Stimulated activated memory B cell treated with anti-CD40 and anti-IgM and Interleukin-4, amounts not matched to agents 10 μg/mL and 1 μg/mL and 100 μg/mL, for 72 hours (primary cell): ENCODE measurements around the gene ABHD16A.
A peak's percentile ranks its signal among the peaks of the same experiment; 100 is the strongest.

Experiments used
- ATAC-seq: fragments of 150-1000 bp; cut with Tn5 transposase; 2 replicates; pipeline ENCODE4 v1.10.0; 2021
- H3K27ac Mint-ChIP-seq: one replicate; pipeline ENCODE4 v1.8.0; 2022; ENCODE audit warnings: mild to moderate bottlenecking, mixed read lengths
- H3K27me3 Mint-ChIP-seq: one replicate; pipeline ENCODE4 v1.8.0; 2022; ENCODE audit warnings: mixed read lengths
- H3K36me3 Mint-ChIP-seq: one replicate; pipeline ENCODE4 v1.8.0; 2022; ENCODE audit warnings: mixed read lengths
- H3K4me1 Mint-ChIP-seq: one replicate; pipeline ENCODE4 v1.8.0; 2022; ENCODE audit warnings: mixed read lengths
- H3K4me3 Mint-ChIP-seq: one replicate; pipeline ENCODE4 v1.8.0; 2022; ENCODE audit warnings: mild to moderate bottlenecking, moderate library complexity, mixed read lengths
- H3K9me3 Mint-ChIP-seq: one replicate; pipeline ENCODE4 v1.8.0; 2022; ENCODE audit warnings: mixed read lengths

ABHD16A gene

DNA sequence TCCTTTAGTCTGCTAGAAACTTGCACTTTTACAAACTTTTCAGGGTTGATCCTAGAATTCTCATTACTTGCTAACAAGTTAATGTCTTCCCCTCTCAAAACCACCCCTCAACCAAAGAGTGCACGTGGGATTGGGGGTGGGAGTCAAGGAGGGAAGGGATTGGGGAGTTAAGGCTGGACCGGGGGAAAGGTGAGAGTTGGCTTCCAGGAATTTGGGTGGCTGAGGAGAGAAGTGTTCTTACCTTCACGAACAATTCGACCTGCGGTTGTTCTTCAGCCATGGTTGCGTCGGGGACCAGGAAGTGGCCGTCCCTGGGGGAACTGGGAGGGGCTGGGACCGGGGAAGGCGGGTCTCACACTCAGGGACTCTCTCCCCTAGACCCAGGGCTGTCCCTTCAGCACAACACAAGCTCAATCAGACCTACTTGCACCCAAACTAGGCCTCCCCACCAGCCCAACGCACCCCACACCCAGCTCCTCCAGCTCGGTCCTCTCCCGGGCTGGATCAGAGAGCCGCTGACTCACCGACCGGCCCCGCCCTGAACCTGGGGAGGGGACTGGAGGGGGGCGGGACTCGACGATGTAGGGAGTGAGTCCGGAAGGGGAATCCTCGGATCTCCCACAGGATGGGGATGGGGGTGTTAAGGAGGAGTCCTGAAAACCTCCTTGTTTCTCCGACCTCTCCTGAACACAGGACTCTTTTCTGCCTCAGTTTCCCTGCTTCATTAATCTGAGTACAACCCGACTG is 33.1 kb upstream of the ABHD16A start, which contains the start of gene CLIC1:
TSS of gene CLIC1 (minus strand) at position 510 of the 747 bp plus-strand sequence. CDS start at position 280, 230 bp downstream.
- ATAC-seq = peak; percentile 69
- Mint-ChIP-seq H3K27me3 (no peaks in the 10 kb centered on the region), H3K9me3 (no peaks in the 10 kb centered on the region), H3K4me1 (peaks cover 63% of the 10 kb centered on the region), H3K4me3 (peak within 1 kb of the TSS; percentile 95), H3K36me3 (peaks cover 24% of the 10 kb centered on the region), H3K27ac (peak within 1 kb of the TSS; percentile 90)

DNA sequence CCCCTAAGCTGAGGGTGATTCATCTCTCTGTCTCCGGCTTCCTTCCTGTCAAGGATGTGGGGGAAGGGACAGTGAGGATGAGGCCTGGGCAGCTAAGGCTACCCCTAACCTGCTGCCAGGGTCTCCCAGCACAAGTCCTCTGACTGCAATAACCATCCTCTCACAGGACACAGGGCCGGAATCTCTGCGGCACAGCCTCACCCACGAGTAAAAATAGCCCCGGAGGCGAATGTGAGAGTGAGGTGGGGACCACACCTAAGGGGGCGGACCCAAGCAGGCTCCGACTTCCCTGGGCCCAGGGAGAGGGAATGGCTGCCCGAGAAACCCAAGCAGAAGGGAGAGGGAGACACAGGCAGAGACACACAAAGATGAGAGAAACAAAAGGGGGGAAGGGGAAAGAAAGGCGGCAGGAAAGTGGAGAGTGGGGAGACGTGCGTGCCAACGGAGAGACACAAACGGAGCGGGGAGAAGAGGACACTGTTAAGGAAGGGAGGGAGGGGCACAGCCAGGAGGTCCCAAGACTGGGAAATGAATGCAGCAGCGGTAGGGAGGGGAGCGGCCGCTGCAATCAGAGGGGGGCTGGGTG is 31.8 kb upstream of the ABHD16A start:
- peak; percentile 35 for ATAC-seq
- H3K4me3 Mint-ChIP-seq = peak overlapping the region; percentile 95
- no peaks in the 10 kb centered on the region for H3K9me3 Mint-ChIP-seq
- H3K27me3 Mint-ChIP-seq = no peaks in the 10 kb centered on the region
- H3K4me1 Mint-ChIP-seq = peaks cover 63% of the 10 kb centered on the region
- peaks cover 36% of the 10 kb centered on the region for H3K36me3 Mint-ChIP-seq
- H3K27ac Mint-ChIP-seq = peak overlapping the region; percentile 90

GRCh38 chr6:31734247-31734820 is 31.2 kb upstream of the ABHD16A start:
- peak overlapping the region; percentile 95 for H3K4me3 Mint-ChIP-seq
- no peak for ATAC-seq
- H3K36me3 Mint-ChIP-seq = peaks cover 36% of the 10 kb centered on the region
- no peaks in the 10 kb centered on the region for H3K9me3 Mint-ChIP-seq
- peaks cover 58% of the 10 kb centered on the region for H3K4me1 Mint-ChIP-seq
- H3K27ac Mint-ChIP-seq = peak overlapping the region; percentile 90
- no peaks in the 10 kb centered on the region for H3K27me3 Mint-ChIP-seq

DNA sequence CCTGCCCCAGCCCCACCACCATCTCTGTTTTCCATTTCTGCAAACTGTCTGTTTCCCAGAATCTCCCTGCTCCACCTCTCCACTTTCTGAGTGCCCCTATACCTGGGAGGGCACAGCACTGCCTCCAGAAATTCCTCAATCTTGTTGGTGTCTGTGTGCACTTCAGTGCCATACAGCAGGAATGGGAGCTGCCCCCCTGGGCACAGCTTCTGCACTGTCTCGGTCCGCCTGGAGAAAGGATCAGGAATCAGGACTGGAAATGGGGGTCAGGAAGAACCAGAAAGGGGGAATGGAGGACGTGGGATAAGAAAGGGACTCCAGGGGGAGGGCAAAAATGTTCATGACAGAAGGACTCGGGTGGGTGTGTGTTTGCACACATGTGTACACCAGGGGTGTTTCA is 30.6 kb upstream of the ABHD16A start:
- H3K36me3 Mint-ChIP-seq = peaks cover 36% of the 10 kb centered on the region
- no peaks in the 10 kb centered on the region for H3K27me3 Mint-ChIP-seq
- no peaks in the 10 kb centered on the region for H3K9me3 Mint-ChIP-seq
- peak overlapping the region; percentile 90 for H3K27ac Mint-ChIP-seq
- ATAC-seq = no peak
- H3K4me3 Mint-ChIP-seq = peak overlapping the region; percentile 39
- peaks cover 58% of the 10 kb centered on the region for H3K4me1 Mint-ChIP-seq

- H3K36me3 Mint-ChIP-seq = peaks cover 39% of the 10 kb centered on the region
- no peaks in the 10 kb centered on the region for H3K9me3 Mint-ChIP-seq
- no peak overlapping the region for H3K27ac Mint-ChIP-seq
- no peak for ATAC-seq
- no peak overlapping the region for H3K4me3 Mint-ChIP-seq
- H3K4me1 Mint-ChIP-seq = peaks cover 57% of the 10 kb centered on the region
- no peaks in the 10 kb centered on the region for H3K27me3 Mint-ChIP-seq
These were observed 28.9 kb upstream of the ABHD16A start for GRCh38 chr6:31732029-31732428.

- Mint-ChIP-seq H3K27me3 (no peaks in the 10 kb centered on the region), H3K36me3 (peaks cover 50% of the 10 kb centered on the region), H3K27ac (peak overlapping the region; percentile 86), H3K9me3 (no peaks in the 10 kb centered on the region), H3K4me3 (peak overlapping the region; percentile 98), H3K4me1 (peaks cover 64% of the 10 kb centered on the region)
- no peak for ATAC-seq
These were observed 27.5 kb upstream of the ABHD16A start for GRCh38 chr6:31730631-31731086.

DNA sequence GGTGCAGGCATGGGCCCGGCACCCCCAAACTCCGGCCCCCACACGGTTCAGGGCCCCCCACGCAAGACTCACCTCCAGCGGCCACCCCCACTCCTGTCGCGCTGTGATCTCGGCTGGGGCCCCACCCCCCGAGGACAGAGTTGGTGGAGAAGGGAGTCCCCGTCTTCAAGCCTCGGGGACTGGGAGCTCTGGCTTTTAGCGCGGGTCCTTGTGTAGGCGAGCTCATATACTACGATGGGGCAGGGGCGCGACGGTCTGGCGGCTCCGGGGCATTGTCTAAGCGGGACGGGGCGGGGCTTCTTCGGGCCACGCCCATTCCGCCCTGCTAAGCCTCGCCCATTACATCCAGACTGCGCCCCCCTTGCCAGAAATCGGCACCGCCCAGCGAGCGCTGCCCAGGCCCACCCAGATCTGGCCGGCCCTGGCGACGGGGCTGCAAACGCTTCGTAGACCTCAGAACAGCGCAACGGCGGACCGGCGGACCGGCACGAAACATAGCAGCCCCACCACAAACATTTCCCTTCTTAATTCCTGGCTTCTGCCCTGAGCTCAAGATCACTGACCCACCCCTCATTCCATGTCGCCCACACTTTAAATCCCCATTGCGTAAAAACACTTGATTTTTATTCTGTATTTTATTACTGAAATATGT is 27.0 kb upstream of the ABHD16A start:
- H3K4me3 Mint-ChIP-seq = peak overlapping the region; percentile 98
- H3K27me3 Mint-ChIP-seq = no peaks in the 10 kb centered on the region
- H3K27ac Mint-ChIP-seq = peak overlapping the region; percentile 86
- peaks cover 68% of the 10 kb centered on the region for H3K4me1 Mint-ChIP-seq
- H3K36me3 Mint-ChIP-seq = peaks cover 50% of the 10 kb centered on the region
- H3K9me3 Mint-ChIP-seq = no peaks in the 10 kb centered on the region
- peak; percentile 77 for ATAC-seq

DNA sequence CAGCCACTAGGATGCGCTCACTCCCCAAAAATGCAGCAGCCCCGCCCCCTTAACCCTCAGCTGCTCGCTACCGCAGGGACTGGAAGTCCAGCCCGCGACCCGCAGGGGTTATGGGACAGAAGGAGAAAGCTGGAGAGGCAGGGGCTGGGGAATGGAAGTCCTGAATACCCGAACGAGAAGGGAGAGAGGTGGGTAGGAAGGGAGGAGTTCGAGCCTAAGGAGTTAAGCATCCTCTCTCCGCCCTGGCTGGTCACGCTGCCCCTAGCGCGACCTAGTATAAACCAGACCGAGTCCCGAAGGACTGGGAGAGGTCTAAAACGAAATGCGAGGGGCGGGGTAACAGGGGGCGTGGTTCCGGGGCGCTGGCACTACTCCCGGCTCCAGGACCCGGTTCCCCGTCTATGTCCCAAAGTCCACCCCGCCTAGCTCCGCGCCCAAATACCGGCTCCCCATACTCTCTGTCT is 26.4 kb upstream of the ABHD16A start:
- no peaks in the 10 kb centered on the region for H3K9me3 Mint-ChIP-seq
- H3K36me3 Mint-ChIP-seq = peaks cover 47% of the 10 kb centered on the region
- peaks cover 63% of the 10 kb centered on the region for H3K4me1 Mint-ChIP-seq
- ATAC-seq = peak; percentile 87
- H3K27me3 Mint-ChIP-seq = no peaks in the 10 kb centered on the region
- peak overlapping the region; percentile 98 for H3K4me3 Mint-ChIP-seq
- H3K27ac Mint-ChIP-seq = peak overlapping the region; percentile 86

GRCh38 chr6:31728767-31729514 is 25.8 kb upstream of the ABHD16A start, which contains the start of gene DDAH2:
TSS of gene DDAH2 (minus strand) at chr6:31729299. CDS start at chr6:31729161, 138 bp downstream.
- Mint-ChIP-seq H3K27ac (peak within 1 kb of the TSS; percentile 86), H3K4me1 (peaks cover 58% of the 10 kb centered on the region), H3K36me3 (peaks cover 47% of the 10 kb centered on the region), H3K9me3 (no peaks in the 10 kb centered on the region), H3K27me3 (no peaks in the 10 kb centered on the region), H3K4me3 (peak within 1 kb of the TSS; percentile 98)
- ATAC-seq = peak; percentile 38

DNA sequence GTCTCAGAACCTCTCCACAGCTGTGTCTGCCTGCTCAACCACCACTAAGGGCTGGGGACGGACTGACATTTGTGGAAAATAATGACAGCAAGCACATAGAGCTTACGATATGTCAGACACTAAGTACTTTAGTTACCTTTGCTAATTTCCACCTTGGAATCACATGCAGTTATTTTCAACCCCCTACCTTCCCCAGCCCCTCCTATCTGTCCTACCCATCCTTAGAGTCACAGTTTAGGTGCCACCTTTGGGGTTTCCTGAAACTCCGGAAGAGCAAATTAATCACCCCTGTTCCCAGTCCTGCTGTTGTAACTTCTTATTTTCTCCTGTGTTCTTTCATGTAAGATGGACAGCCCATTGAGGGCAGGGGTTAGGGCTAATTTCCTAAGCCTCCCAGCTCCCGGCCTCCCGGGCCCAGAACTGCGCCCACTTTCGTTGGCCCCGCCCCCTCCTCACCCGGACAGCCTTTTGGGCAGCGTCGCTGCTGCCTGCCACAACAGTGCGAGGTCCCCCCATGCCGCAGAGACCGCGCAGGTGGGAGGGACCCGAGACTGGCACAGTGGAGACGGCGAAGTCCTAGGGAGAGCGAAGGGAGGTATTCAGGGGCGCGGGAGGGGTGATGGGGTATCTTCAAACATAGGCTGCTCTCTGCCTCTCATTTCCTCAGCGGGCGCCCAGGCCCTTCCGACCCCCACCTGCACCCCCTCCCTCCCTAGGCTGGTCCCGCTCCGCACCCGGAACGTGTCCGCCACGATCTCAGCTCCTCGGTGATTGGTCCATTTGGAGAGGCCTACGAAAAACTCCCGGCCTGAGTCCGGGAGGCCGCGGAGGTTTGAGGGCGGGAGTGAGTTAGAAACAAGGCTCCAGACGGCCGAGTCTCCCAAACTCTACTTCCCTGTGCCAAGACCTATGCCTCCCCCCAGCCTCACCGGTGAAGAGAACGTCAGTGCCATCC is 24.9 kb upstream of the ABHD16A start:
- peaks cover 38% of the 10 kb centered on the region for H3K36me3 Mint-ChIP-seq
- no peak for ATAC-seq
- H3K4me3 Mint-ChIP-seq = peak overlapping the region; percentile 98
- H3K27me3 Mint-ChIP-seq = no peaks in the 10 kb centered on the region
- H3K9me3 Mint-ChIP-seq = no peaks in the 10 kb centered on the region
- H3K4me1 Mint-ChIP-seq = peaks cover 60% of the 10 kb centered on the region
- H3K27ac Mint-ChIP-seq = peak overlapping the region; percentile 86

DNA sequence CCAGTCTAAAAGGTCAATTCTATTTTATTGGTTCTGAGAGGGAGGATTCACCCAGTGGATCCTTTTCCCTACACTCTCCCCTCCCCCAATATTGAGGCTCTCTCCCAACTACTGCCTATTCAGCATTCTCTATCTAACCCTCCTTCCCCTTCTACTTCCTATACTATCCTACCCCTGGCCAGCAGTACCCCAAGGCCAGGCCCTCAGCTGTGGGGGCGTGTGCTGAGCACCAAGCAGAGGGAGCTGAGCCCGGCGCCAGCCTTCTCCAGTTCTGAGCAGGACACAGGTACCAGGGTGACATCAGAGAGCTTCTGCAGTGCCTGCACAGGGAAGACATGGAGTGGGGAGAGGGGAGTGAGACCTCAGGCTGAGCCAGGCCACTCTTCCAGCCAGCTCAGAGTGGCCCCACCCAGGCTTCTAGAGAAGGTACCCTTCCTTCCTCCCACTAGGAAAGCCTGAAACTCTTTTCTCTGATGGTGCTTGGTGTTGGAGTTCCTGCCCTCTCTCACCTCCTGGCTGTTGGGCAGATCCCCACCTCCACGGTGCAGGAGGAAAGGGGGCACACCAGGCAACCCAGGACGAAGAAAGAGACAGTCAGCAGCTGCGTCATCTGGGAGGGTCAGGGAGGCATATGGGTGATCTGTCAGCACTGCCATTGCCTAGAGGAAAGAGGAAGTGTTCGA is 24.1 kb upstream of the ABHD16A start:
- ATAC-seq = peak; percentile 86
- Mint-ChIP-seq H3K27me3 (no peaks in the 10 kb centered on the region), H3K4me1 (peaks cover 60% of the 10 kb centered on the region), H3K4me3 (peak overlapping the region; percentile 71), H3K36me3 (peaks cover 38% of the 10 kb centered on the region), H3K9me3 (no peaks in the 10 kb centered on the region), H3K27ac (peak overlapping the region; percentile 86)

GRCh38 chr6:31725502-31726350 is 22.6 kb upstream of the ABHD16A start:
- H3K36me3 Mint-ChIP-seq = peaks cover 32% of the 10 kb centered on the region
- H3K4me1 Mint-ChIP-seq = peaks cover 59% of the 10 kb centered on the region
- no peak for ATAC-seq
- no peak overlapping the region for H3K4me3 Mint-ChIP-seq
- no peaks in the 10 kb centered on the region for H3K27me3 Mint-ChIP-seq
- H3K27ac Mint-ChIP-seq = peak overlapping the region; percentile 86
- H3K9me3 Mint-ChIP-seq = no peaks in the 10 kb centered on the region
